Osteoblast (primary cell): Measurements from ENCODE around the gene PPP1R13B. TPM values are rescaled to one million over a fixed set of nuclear protein-coding genes. Genes with fewer than 3 reads are reported as not detected.
"Not testable (repeated sequence)": the region's sequence is repeated elsewhere in the genome, so short reads cannot be mapped to it uniquely, and the experiment has no call there.

ENCODE experiments used
- DNase-seq: peaks from one replicate; pipeline ENCODE4 v3.0.0; 2011; ENCODE audit warnings: low spot score, mixed read lengths; ENCODE audit not compliant: insufficient read length; ENCODE audit errors: missing footprints
- H2AFZ ChIP-seq: 2 replicates; pipeline ENCODE4 v1.6.0; 2011; ENCODE audit warnings: mild to moderate bottlenecking, low read length
- H3K27ac ChIP-seq: 2 replicates; pipeline ENCODE4 v1.5.1; 2011; ENCODE audit warnings: mild to moderate bottlenecking, low read depth, low read length, moderate library complexity
- H3K27me3 ChIP-seq: 2 replicates; pipeline ENCODE4 v1.6.0; 2012; ENCODE audit warnings: mild to moderate bottlenecking, control low read depth, inconsistent platforms, low read length, moderate library complexity; ENCODE audit not compliant: insufficient read depth
- H3K36me3 ChIP-seq: 2 replicates; pipeline ENCODE4 v1.5.1; 2011; ENCODE audit warnings: mild to moderate bottlenecking, low read length, control low read depth, moderate library complexity; ENCODE audit not compliant: insufficient read depth
- H3K4me1 ChIP-seq: 2 replicates; pipeline ENCODE4 v1.5.1; 2011; ENCODE audit warnings: mild to moderate bottlenecking, low read length, control low read depth, moderate library complexity; ENCODE audit not compliant: insufficient read depth
- H3K4me2 ChIP-seq: 2 replicates; pipeline ENCODE4 v1.6.0; 2011; ENCODE audit warnings: mild to moderate bottlenecking, low read length; ENCODE audit not compliant: insufficient read depth
- H3K4me3 ChIP-seq: fragments of 200-600 bp; sonication (generic); 3 replicates; pipeline ENCODE4 v1.5.1; 2012; ENCODE audit warnings: mild to moderate bottlenecking, low read length, inconsistent platforms; ENCODE audit not compliant: insufficient read depth
- H3K79me2 ChIP-seq: 2 replicates; pipeline ENCODE4 v1.6.0; 2012; ENCODE audit warnings: mild to moderate bottlenecking, low read length, control low read depth, inconsistent platforms; ENCODE audit not compliant: insufficient read depth
- H3K9me3 ChIP-seq: 2 replicates; pipeline ENCODE4 v1.5.1; 2011; ENCODE audit warnings: low read depth, low read length, control low read depth
- H4K20me1 ChIP-seq: 2 replicates; pipeline ENCODE4 v1.6.0; 2012; ENCODE audit warnings: mild to moderate bottlenecking, low read length, control low read depth; ENCODE audit not compliant: insufficient read depth
- total RNA-seq: library from RNA; depleted of rRNA; stranded (reverse); fragments of >200 nt; gene quantifications from 2 replicates; pipeline ENCODE4 v1.2.3, GENCODE V29; 2012
- TF ChIP-seq, protein P1 (sequence below): IDR thresholded peaks from 2 replicates; pipeline ENCODE4 v1.5.1; 2011; ENCODE audit warnings: mild to moderate bottlenecking, low read depth, low read length, moderate library complexity; ENCODE audit errors: extremely low read depth

PPP1R13B gene
- total RNA-seq, 1 donor, result 3.3 TPM

DNA sequence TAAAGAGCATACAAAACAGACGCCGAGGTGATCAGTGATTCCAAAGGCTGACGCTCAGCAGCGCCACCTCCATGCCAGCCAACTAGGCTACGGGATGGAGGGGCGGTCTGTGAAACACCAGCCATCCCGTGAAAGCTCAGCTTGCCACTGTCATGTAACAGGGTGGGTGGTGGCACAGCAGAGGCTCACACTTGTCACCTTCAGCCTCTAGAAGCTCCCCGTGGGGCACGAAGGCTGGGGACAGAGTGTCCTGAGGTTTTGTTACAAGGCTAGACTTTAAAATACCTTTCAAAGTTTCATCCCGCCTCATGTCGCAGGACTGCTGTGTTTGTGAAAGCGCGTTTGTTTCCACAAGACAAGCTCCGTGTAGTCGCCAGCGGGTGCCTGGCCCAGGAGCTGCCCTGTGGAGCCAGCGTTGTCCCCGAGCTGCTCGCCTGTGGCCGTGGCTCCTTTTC is 152.8 kb downstream of the PPP1R13B start:
- H4K20me1 ChIP-seq, result peaks cover 18% of the 10 kb centered on the region

DNA sequence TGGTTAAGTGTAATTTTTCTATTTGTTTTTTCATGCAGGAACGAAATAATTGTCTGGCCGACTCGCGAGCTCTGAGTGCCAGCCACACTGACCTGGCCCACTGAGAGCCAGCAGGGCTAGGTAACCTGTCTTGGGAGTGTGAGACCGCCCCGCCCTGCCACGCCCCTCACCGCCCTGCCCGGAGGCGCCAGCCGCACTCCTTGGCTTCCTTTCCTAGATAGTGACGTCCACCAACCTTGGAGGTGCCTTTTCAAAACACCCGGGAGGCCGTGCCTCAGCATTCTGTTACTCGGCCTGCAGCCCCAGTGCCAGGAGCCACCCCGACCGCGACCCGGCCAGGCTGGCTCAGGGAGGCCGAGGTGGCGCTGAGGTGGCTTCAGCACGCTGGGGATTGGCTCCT is 153.9 kb downstream of the PPP1R13B start:
- Histone ChIP-seq H4K20me1 (peaks cover 24% of the 10 kb centered on the region), H3K4me1 (peaks cover 12% of the 10 kb centered on the region)

More for the DNA sequence above, 152.8 kb downstream of the PPP1R13B start:
- Histone ChIP-seq H3K36me3 (peaks cover 59% of the 10 kb centered on the region), H3K9me3 (no peaks in the 10 kb centered on the region), H3K79me2 (peaks cover 90% of the 10 kb centered on the region), H3K4me2 (no peak overlapping the region), H3K27ac (no peak overlapping the region), H2AFZ (no peak overlapping the region), H3K4me1 (peaks cover 1% of the 10 kb centered on the region), H3K27me3 (no peaks in the 10 kb centered on the region), H3K4me3 (no peak overlapping the region)
- TF ChIP-seq, protein P1, sequence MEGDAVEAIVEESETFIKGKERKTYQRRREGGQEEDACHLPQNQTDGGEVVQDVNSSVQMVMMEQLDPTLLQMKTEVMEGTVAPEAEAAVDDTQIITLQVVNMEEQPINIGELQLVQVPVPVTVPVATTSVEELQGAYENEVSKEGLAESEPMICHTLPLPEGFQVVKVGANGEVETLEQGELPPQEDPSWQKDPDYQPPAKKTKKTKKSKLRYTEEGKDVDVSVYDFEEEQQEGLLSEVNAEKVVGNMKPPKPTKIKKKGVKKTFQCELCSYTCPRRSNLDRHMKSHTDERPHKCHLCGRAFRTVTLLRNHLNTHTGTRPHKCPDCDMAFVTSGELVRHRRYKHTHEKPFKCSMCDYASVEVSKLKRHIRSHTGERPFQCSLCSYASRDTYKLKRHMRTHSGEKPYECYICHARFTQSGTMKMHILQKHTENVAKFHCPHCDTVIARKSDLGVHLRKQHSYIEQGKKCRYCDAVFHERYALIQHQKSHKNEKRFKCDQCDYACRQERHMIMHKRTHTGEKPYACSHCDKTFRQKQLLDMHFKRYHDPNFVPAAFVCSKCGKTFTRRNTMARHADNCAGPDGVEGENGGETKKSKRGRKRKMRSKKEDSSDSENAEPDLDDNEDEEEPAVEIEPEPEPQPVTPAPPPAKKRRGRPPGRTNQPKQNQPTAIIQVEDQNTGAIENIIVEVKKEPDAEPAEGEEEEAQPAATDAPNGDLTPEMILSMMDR, result no peak
- peak; percentile 64 for DNase-seq

DNA sequence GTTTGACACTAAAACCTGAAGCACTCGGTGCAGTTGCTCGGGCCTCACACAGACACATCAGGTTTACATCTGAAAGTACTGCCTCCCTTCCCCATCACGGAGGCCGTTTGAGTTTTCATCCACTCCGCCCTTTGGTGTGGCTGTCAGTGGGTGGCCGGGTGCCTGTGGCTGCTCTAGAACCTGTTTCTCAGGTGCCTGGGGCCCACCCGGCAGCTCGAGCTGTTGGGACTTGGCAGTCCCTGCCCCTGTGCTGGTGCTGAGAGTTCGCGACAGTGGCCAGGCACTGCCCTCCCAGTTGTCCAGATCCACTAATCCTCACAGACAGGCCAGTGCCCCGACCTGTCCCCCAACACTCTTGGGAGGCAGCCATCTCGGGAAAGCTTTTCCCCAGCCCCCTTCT is 154.5 kb downstream of the PPP1R13B start:
- H3K4me3 ChIP-seq, result no peak overlapping the region
- H2AFZ ChIP-seq, result no peak overlapping the region
- H4K20me1 ChIP-seq, result peaks cover 24% of the 10 kb centered on the region
- TF ChIP-seq, protein P1, result no peak
- H3K4me2 ChIP-seq, result no peak overlapping the region
- peaks cover 61% of the 10 kb centered on the region for H3K36me3 ChIP-seq
- H3K4me1 ChIP-seq, result peaks cover 14% of the 10 kb centered on the region
- H3K79me2 ChIP-seq, result peaks cover 86% of the 10 kb centered on the region
- H3K27ac ChIP-seq, result no peak overlapping the region
- H3K27me3 ChIP-seq, result no peaks in the 10 kb centered on the region
- H3K9me3 ChIP-seq, result no peaks in the 10 kb centered on the region
- peak; percentile 13 for DNase-seq

More for the DNA sequence above, 153.9 kb downstream of the PPP1R13B start:
- peak; percentile 19 for DNase-seq
- Histone ChIP-seq H2AFZ (no peak overlapping the region), H3K79me2 (peaks cover 89% of the 10 kb centered on the region), H3K27me3 (no peaks in the 10 kb centered on the region), H3K27ac (no peak overlapping the region), H3K4me3 (no peak overlapping the region), H3K4me2 (no peak overlapping the region), H3K36me3 (peaks cover 62% of the 10 kb centered on the region), H3K9me3 (no peaks in the 10 kb centered on the region)
- TF ChIP-seq, protein P1, result no peak

DNA sequence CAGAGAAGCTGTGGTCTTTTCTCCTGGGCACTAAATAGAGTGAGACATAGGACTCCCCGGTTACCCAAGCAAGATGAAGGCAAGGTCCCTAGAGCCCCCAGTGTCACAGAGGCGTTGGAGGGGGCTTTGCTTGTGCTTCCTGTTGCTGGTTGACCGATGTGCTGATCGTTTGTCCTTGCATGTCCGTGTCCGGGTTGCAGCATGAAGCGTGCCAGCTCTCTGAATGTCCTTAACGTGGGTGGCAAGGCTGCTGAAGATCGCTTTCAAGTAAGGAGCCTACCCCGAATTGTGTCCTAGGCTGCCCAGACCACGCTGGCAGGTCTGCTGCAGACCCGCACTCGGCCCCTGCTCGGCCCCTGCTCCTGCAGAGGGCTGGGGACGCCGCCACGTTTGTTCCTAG is 155.2 kb downstream of the PPP1R13B start:
- H3K4me2 ChIP-seq, result no peak overlapping the region
- H3K4me3 ChIP-seq, result no peak overlapping the region
- no peak overlapping the region for H3K27ac ChIP-seq
- peaks cover 14% of the 10 kb centered on the region for H3K4me1 ChIP-seq
- no peak overlapping the region for H2AFZ ChIP-seq
- peaks cover 60% of the 10 kb centered on the region for H3K36me3 ChIP-seq
- peaks cover 83% of the 10 kb centered on the region for H3K79me2 ChIP-seq
- DNase-seq, result peak; percentile 21
- H3K9me3 ChIP-seq, result no peaks in the 10 kb centered on the region
- H3K27me3 ChIP-seq, result no peaks in the 10 kb centered on the region
- TF ChIP-seq, protein P1, result no peak
- H4K20me1 ChIP-seq, result peaks cover 24% of the 10 kb centered on the region

DNA sequence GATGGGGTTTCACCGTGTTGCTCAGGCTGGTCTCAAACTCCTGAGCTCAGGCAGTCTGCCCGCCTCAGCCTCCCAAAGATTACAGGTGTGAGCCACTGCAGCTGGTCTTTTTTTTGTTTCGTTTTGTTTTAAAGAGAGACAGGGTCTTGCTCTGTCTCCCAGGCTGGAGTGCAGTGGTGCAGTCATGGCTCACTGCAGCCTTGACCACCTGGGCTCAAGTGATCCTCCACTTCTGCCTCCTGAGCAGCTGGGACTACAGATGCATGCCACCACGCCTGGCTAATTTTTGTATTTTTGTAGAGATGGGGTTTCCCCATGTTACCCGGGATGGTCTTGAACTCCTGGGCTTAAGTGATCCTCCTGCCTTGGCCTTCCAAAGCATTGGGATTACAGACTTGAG is 155.7 kb downstream of the PPP1R13B start:
- H2AFZ ChIP-seq, H3K4me2 ChIP-seq, H3K4me3 ChIP-seq, H3K27me3 ChIP-seq, DNase-seq, H3K9me3 ChIP-seq, H3K27ac ChIP-seq: not testable (repeated sequence)
- H3K4me1 ChIP-seq, result peaks cover 14% of the 10 kb centered on the region
- peaks cover 21% of the 10 kb centered on the region for H4K20me1 ChIP-seq
- H3K36me3 ChIP-seq, result peaks cover 64% of the 10 kb centered on the region
- peaks cover 83% of the 10 kb centered on the region for H3K79me2 ChIP-seq
